Lower leg skin (tissue), 4 donors: Measurements from ENCODE around the gene DEXI. TPM values are rescaled to one million over a fixed set of nuclear protein-coding genes. Genes with fewer than 3 reads are reported as not detected.
A peak's percentile ranks its signal among the peaks of the same experiment; 100 is the strongest.

Experiments
- DNase-seq, 2 donors: peaks; one replicate each; pipeline ENCODE4 v3.0.0-alpha.2; 2019; ENCODE audit warnings: low spot score in 2 of 2
- H3K4me3 ChIP-seq: fragments of 200-600 bp; sonication (generic); 2 replicates; pipeline ENCODE4 v1.5.1; 2017; ENCODE audit warnings: mild to moderate bottlenecking, low read depth; ENCODE audit not compliant: poor library complexity, severe bottlenecking
- CTCF ChIP-seq, 3 donors: fragments of 450-650 bp; IDR thresholded peaks; one replicate each; pipeline ENCODE4 v1.5.1; 2016; ENCODE audit warnings: antibody characterized with exemption in 3 of 3, mild to moderate bottlenecking in 3 of 3, moderate library complexity in 2 of 3
- POLR2A ChIP-seq, 2 donors: fragments of 450-650 bp; IDR thresholded peaks; one replicate each; pipeline ENCODE4 v1.6.1; 2016 to 2017; ENCODE audit warnings: antibody characterized with exemption in 2 of 2, mild to moderate bottlenecking in 1 of 2, moderate library complexity in 1 of 2
- WGBS, 2 donors: methylation state at CpG; one replicate each; pipeline ENCODE4 v1.1.5; 2018; 5-methylcytosine and 5-hydroxymethylcytosine counted together
- intact Hi-C: fragments of 100-400 bp; cut with DNase I; formaldehyde crosslinking; loops from one replicate; pipeline ENCODE4 v1.15.0; 2023; ENCODE audit warnings: low total_unique reads
- total RNA-seq, 4 donors: library from RNA; depleted of rRNA; stranded (reverse); fragments of >200 nt; gene quantifications; one replicate each; pipeline ENCODE4 v1.1.0, GENCODE V29; 2016

DEXI gene
- 10 to 100 TPM; 38.1 to 63.6 (median 58.9) TPM for total RNA-seq

GRCh38 chr16:10942352-10943063 is at the start of gene DEXI:
Gene DEXI, minus strand, starts transcription at chr16:10942468. Its CDS starts 463 bp downstream, at chr16:10942005.
- WGBS, 2 donors = 6% methylated on average over 27 to 40 of the region's 55 CpGs
- H3K4me3 ChIP-seq = peak within 1 kb of the TSS; percentile 63
- intact Hi-C loops = no loop called here
- peak; percentile 91 to 99 for DNase-seq
- no peak for TF ChIP-seq POLR2A (IDR thresholded peaks at IDR 0.05)
- no peak for TF ChIP-seq CTCF (IDR thresholded peaks at IDR 0.05)

DNA sequence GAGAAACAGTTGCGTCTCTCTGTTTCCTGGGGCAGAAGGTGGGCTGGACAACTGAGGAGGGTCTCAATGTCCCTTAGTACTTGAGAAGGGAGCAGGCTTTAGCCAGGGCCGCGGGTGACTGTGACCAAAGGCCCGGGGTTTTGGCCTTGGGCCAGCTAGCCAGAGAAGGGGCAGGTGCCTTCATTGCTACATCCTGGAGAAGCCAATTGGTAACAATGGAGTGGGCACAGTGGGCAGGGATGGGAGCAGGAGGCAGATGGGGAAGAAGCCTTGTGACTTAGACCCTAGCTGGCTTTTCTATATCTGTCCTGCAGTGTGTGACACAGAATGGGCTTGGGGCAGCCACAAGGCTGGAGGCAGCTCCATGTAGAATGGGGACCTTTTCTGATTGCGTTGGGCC is 48.1 kb upstream of the DEXI start:
- no peak overlapping the region for H3K4me3 ChIP-seq
- whole genome bisulfite sequencing, 2 donors = 84 to 92% methylated on average over 5 of the region's 5 CpGs
- DNase-seq = no peak
- TF ChIP-seq CTCF (IDR thresholded peaks at IDR 0.05) (no peak), POLR2A (IDR thresholded peaks at IDR 0.05) (no peak)
- intact Hi-C loops = no loop called here

GRCh38 chr16:10989559-10989958 is 47.3 kb upstream of the DEXI start:
- WGBS, 2 donors = 94 to 95% methylated on average over 6 of the region's 6 CpGs
- no peak for DNase-seq
- TF ChIP-seq CTCF (IDR thresholded peaks at IDR 0.05) (no peak), POLR2A (IDR thresholded peaks at IDR 0.05) (no peak)
- H3K4me3 ChIP-seq = no peak overlapping the region
- intact Hi-C loops = no loop called here

GRCh38 chr16:10988879-10989278 is 46.6 kb upstream of the DEXI start:
- intact Hi-C loops = no loop called here

GRCh38 chr16:10988164-10988803 is 46.0 kb upstream of the DEXI start:
- TF ChIP-seq CTCF (IDR thresholded peaks at IDR 0.05) (no peak), POLR2A (IDR thresholded peaks at IDR 0.05) (no peak)
- WGBS, 2 donors = 71 to 84% methylated on average over 7 of the region's 7 CpGs
- DNase-seq = no peak
- intact Hi-C loops = no loop called here
- no peak overlapping the region for H3K4me3 ChIP-seq

More at GRCh38 chr16:10988879-10989278, 46.6 kb upstream of the DEXI start:
- no peak overlapping the region for H3K4me3 ChIP-seq
- WGBS, 2 donors = 92 to 97% methylated on average over 6 of the region's 6 CpGs
- DNase-seq = no peak
- no peak for TF ChIP-seq CTCF (IDR thresholded peaks at IDR 0.05)
- no peak for TF ChIP-seq POLR2A (IDR thresholded peaks at IDR 0.05)
